GM10847 (cell line): ENCODE data around the gene CDC42EP4.

Source experiments
- POLR2A ChIP-seq: IDR thresholded peaks from 2 replicates; pipeline ENCODE4 v1.6.1; 2011; ENCODE audit not compliant: insufficient read length; ENCODE audit errors: extremely low read depth

Gene CDC42EP4

DNA sequence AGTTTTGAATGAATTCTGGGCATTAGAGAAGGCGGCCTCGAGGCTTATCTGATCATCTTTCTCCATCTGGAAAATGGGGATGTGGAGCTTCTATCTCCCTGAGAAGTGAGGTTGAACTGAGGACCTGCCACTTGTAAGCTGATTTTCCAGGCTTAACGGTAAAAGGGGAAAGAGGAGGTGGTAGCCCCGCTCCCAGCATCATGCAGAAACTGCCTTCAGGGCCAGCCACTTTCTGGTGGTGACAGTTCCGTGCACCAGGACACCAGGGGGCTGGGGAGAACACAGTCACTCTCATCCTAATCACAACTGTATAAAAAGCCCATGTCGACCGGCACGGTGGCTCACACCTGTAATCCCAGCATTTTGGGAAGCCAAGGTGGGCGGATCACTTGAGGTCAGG is 29.2 kb downstream of the CDC42EP4 start:
- TF ChIP-seq POLR2A: no peak

DNA sequence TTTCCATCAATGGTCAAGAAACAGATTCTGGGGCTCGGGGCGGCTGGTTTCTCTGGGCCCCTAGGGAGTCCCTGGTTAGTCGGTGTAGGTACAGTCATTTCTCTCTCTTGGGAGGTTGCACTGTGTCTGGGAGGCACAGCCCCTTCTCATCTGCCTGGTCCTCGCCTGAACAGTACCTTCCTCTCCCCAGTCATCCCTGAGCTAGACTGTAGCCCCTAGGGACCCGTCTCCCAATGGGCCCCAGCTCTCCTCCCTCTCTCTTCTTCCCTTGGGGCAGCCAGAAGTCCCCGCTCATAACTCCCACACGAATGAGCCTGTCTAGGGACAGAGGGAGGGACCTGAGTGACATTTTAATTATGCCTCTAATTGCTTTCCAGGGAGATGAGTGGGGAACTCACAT is 29.9 kb downstream of the CDC42EP4 start:
- no peak for TF ChIP-seq POLR2A

DNA sequence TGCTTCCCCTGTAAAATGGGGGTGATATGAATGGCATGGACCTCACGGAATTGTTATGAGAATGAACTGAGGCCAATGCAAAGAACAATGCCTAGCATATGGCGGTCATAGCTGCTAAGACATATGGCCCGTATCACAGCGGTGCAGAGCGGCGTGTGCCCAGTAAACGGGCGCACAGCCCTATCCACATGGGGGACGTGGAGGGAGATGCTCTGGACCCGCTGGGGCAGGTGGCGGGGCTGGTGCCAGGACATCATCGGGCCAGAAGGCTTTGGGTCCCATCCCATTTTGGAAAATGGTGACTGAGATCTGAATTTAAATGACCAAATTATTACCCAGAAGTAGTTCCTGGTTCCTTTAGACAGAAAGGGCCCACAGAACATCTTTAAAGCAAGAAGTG is 31.6 kb downstream of the CDC42EP4 start:
- no peak for TF ChIP-seq POLR2A

DNA sequence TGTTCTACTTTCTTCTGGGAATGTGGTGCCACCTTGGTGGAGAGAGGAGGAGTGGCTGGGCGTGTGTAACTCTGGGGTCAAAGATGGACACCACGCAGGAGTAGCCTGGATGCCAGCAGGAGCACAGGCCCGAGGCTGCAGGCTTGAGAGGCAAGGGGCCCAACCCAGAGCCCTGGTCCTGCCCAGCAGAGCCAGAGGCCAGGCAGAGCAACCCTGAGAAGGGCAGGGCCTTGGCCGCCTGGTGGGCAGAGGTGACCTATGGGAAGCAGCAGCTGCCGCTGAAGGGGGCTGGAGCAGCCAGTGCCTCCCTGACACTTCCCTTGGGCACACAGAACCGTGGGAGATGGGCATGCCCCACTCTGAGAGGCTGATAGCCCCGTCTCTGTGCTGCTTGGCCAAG is 32.1 kb downstream of the CDC42EP4 start:
- TF ChIP-seq POLR2A: no peak

DNA sequence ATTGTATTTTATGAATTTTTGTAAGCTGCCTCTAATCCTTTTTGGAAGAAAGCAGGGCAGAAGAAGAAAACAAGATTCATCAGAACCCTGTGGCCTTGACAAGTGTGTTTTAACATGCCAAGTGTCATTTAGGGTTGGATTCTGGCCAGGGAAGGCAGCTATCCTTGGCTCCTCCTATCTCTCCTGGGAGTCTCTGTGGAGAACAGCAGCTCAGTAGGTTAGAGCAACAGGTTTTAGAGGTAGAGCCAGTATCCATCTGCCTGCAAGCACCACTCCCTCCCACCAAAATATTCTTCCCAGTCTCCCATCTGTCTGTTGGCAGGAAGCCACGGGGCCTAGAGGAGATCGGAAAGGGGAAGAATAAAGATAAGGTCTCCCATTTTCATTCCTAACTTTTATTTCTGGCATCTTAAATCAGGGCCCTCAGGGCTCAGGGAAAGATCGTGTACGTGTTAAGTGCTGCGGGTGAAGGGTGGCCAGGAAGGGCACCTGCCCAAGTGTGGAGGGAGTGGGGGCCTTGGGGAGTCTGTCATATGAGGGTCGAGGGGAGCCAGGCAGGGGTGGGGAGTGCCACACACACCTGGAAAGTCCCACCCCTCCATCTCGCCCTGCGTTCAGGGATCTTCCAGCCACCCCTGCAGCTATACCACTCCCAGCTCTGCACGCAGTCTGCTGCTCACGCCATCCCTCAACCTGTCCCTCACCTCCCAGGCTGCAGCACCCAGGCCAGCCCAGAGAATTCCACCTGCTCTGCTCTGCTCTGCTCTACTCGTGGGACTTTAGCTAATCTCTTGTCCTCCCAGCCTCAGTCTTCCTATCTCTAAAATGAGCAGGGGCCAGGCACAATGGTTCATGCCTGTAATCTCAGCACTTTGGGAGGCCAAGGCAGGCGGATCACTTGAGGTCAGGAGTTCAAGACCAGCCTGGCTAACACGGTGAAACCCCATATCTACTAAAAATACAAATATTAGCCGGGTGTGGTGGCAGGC is 33.0 kb downstream of the CDC42EP4 start:
- TF ChIP-seq POLR2A: no peak

DNA sequence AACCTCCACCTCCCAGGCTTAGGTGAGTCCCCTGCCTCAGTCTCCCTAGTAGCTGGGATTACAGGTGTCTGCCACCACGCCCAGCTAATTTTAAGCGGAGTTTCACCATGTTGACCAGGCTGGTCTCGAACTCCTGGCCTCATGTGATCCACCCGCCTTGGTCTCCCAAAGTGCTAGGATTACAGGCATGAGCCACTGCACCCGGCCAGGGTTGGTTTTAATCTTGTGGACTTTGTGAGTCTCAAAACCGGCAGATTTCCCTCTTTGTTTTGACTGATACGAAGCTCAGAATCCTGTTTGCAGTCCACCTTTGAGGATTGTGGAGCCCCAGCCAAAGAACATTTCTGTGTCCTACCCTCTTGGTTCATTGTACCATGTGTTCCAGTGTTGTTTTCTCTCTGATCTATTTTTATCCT is 33.7 kb downstream of the CDC42EP4 start:
- TF ChIP-seq POLR2A: no peak

DNA sequence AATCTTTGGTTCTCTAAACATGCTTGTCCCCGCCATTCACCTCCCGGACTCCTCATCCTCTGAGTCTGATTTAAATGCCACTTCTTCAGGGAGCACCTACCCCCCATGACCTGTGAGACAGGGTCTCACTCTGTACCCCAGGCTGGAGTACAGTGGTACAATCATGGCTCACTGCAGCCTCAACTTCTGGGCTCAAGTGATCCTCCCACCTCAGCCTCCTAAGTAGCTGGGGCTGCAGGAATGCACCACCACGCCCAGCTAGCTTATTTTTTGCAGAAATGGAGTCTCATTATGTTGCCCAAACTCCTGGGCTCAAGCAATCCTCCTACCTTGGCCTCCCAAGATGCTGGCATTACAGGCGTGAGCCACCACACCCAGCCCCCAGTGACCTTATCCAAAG is 37.3 kb downstream of the CDC42EP4 start:
- TF ChIP-seq POLR2A: no peak

DNA sequence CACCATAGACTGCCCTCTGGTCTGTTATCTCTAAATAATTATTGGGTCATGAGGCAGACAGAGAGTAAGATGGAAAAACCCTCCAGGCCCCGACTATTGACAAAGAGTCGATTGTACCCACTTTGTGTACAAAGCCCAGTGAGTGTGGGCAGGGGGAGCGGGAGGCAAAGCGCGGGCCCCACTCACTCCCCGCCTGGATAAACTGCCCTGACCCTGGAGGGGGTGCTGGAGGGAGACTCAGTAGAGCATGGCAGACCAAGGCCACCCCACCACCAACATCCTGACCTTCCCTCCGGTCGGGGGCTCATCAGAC is 38.9 kb downstream of the CDC42EP4 start:
- TF ChIP-seq POLR2A: no peak

DNA sequence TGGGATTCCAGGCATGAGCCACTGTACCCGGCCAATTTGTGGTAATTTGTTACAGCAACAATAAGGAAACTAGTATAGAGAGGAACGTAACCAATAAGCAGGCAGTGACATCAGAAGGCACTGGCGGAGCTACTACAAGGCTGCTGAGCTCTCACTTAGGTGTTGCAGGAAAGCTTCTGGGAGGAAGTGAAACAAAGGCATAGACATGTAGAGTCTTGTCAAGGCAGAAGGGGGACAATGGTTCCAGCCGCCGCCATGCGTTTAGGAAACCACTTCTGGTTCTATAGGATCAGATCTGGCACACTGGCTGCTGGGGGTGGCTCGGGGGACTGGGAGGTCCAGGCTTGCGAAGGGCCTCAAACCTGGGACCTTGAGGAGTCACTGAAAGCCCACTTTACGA is 40.7 kb downstream of the CDC42EP4 start:
- no peak for TF ChIP-seq POLR2A

DNA sequence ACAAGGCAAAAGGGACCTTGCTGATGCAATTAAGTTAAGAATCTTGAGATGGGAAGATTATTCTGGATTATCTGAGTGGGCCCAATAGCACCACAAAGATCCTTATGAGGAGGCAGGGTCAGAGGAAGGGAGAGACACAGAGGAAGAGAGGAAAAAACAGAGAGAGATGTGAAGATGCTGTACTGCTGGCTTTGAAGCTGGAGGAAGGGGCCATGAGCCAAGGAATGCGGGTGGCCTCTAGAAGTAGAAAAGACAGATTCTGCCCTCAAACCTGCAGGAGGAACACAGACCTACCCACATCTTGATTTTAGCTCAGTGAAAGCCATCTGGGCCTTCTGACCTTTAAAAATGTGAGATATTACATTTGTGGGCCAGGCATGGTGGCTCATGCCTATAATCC is 42.0 kb downstream of the CDC42EP4 start:
- TF ChIP-seq POLR2A: no peak

DNA sequence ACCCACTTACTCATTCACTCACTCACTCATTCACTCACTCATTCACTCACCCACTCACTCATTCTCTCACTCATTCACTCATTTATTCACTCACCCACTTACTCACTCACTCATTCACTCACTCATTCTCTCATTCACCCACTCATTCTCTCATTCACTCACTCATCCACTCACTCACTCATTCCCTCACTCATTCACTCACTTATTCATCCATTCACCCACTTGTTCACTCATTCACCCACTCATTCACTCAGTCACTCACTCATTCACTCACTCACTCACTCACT is 42.5 kb downstream of the CDC42EP4 start:
- no peak for TF ChIP-seq POLR2A

DNA sequence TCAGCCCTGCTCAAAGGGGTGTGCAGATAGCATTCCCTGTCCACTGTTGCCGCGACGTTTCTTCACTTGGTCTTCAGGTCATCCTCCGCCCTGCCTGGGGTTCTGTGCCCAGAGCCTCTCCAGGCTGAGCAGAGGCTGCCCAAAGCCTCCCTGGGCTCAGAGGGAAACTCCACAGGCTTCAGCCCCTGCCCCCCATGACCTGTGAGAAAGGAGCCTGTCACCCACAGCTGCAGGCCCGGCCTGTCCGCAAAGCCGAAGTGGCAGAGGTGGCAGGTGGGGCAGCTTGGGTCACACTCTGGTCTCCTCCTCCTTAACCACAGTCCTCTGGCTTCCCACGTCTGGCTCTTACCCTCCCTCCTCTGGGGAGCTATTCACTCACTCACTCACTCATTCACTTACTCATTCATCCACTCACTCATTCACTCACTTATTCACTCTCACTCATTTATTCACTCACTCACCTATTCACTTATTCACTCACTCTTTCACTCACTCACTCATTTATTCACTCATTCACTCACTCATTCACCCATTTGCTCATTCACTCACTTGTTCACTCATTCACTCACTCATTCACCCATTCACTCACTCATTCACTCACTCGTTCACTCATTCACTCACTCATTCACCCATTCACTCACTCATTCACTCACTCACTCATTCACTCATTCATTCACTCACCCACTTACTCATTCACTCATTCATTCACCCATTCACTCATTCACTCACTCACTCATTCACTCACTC is 43.0 kb downstream of the CDC42EP4 start:
- TF ChIP-seq POLR2A: no peak

DNA sequence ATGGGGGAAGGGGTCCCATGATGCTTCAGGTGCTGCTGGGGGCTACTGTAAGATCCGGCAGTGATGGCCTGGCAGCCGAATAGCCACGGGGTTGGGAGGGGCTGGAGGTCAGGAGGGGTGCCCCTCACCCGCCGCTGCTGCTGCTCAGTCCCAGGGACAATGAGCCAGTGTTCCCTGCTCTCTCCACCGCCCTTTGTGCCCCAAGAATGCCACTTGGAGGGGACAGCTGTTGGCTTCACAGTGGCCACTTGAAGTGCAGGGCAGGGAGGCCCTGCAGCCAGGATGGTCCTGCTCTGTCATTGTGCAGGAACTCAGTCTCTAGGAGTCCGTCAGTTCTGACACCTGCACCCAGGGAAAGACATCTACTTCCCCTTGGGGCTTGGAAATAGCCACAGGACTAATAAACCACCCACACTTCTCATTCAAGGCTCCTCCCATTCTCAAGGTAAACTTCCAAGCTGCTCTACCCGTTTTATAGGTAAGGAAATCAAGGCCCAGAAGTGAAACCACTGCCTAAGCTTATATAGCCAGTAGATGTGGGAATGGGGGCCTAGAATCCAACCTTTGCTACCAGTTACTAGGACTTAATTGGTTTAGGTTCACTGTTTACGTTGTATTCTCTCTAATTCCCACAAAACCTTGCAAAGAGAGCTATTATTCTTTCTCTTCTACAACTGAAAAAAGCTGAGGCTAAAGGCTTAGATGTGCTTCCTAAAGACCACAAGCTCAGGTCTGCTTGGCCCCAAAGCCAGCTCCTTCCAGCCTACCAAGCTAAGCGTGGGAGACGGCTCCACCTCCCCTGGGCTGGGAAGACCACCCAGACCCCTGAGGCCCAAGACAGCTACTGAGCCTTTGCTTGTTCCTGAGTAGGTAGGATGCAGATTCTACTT is 43.9 kb downstream of the CDC42EP4 start:
- TF ChIP-seq POLR2A: no peak

DNA sequence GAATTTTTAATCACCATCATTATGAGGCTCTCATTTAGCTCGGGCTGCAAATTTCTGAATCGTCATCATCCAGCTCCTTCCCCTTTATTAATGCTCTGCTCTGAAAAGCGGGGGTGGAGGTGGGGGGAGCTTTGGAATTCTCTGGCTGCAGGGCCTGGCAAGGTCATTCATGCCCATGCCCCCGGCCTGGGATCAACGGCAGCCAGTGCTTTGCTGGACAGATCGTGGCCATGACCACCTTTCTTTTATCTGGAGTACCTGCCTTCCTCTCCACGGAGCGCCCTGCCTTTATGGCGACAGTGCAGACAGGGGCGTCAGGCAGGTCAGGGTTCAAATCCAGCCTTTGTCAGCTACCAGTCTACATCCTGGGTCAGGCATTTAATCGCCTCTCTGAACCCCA is 45.0 kb downstream of the CDC42EP4 start:
- no peak for TF ChIP-seq POLR2A
